NOMO-1 treated with DMSO at 0.1 percent for 48 hours (cell line): ENCODE measurements around the gene HOXA2.

ENCODE experiments used
- DNase-seq: peaks from one replicate; lab custom pipeline; 2025; ENCODE audit not compliant: unreplicated experiment; lab: John Stamatoyannopoulos, UW

Gene HOXA2

GRCh38 chr7:27080844-27081436, 21.5 kb downstream of the HOXA2 start:
- DNase-seq, result no peak

- peak; percentile 66 for DNase-seq
Measured at GRCh38 chr7:27079234-27079975, 23.1 kb downstream of the HOXA2 start.

DNA sequence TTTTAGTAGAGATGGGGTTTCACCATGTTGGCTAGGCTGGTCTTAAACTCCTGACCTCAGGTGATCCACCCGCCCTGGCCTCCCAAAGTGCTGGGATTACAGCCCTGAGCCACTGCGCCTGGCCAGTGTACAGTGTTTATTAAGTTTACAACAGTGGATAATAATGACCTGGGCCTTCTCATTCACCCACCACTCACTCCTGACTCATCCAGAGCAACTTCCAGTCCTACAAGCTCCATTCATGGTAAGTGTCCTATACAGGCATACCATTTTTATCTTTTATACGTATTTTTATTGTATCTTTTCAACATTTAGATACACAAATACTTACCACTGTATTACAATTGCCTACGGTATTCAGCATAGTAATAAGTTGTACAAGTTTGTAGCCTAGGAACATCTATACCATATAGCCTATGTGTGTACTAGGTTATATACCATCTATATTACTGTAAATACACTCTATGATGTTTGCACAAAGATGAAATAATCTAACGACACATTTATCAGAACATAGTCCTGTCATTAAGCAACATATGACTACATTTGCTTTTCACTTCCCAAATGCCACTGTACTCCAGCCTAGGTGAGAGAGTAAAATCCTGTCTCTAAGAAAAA, 23.8 kb downstream of the HOXA2 start:
- DNase-seq, result no peak

DNA sequence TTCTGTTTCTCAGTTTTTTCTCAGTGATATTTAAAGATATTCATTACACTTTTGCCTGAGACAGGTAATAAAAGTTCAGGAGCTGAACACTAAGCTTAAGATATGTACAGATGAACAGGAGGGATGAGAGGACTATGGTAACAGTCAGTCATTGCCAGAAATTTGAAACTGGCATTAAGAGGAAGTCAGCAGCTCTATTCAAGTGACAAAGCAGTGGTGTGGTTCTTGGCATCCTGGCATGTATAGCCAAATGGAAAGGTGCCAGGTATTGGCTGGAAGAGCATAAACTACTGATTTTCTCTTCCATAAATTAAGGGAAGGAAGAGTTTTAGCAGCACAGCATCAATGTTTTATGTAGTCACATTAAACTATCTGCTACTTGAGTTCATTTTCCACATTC, 29.4 kb downstream of the HOXA2 start:
- DNase-seq, result no peak

DNA sequence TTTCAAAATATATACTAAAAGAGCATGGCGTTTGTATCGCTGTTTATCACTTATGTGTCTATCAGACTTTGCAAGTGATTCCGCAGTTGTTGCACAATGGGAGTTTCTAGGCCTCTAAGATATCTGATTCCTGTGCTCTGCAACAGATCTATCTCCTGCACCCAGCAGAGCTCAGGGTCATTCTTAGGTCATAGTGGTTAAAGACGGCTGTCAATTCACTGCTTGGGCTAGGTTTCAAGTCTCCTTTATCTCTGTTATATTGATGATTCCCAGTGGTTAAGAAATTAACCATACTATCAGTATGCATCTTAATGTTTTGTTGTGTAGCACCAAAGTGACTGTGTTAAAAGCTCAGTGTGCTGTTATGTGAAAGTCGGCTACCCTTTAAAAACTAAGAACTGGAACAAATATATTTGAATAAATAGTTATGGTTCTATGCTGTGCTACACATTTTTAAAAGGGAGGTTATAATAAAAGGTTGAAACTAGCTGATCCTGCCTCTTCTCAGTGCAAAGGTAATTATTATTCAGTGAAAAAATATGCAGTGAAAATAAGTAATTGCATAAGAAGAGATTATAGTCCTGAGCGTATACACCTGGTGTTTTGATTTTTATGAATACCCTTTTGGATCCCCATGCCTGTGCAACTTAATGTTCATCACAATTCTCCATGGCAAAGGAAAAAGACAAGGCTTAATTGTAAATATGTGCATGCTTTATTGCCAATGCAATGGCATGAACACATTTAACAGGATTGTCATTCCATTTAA, 30.7 kb downstream of the HOXA2 start:
- no peak for DNase-seq

- DNase-seq, result no peak
Measured at GRCh38 chr7:27068259-27068658, 34.2 kb downstream of the HOXA2 start.

DNA sequence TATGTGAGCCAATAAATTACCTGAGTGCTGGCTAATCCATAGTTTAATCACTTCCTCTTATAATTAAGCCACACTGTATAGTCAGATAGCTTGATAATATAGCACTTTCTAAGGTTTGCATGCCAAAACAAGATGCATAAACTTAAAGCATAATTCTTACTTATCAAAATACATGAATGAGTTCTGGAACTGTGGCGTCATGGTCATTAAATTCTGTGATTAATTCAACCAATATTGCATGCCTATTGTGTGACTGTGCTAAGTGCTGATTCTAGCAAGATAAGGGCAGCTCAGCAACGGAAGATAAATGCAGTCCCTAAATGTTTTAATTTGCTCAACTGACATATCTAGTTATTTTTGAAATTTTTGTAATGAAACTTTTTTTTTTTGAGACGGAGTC, 36.3 kb downstream of the HOXA2 start:
- no peak for DNase-seq

DNA sequence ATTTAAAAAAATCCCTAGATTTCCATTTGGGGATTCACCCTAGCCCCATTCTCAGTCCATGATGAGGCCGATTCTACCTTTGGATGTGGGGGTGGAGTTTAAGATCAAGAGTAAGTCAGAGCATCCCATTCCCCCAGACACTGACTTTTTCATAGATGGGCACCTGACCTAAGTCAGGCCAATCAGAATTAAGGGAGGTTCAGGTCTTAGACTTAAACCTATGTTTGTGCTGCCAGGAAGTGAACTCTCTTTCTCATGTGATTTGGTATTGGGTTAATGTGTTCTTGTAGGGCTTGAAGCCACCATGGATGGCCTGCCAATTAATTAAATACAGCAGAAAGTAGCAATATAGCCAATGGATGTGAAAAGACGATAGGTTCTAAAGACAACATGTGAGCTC, 36.8 kb downstream of the HOXA2 start:
- DNase-seq, result no peak

GRCh38 chr7:27064661-27065060, 37.8 kb downstream of the HOXA2 start:
- no peak for DNase-seq

GRCh38 chr7:27064159-27064558, 38.3 kb downstream of the HOXA2 start:
- DNase-seq, result no peak

GRCh38 chr7:27062946-27063345, 39.5 kb downstream of the HOXA2 start:
- DNase-seq, result no peak

- DNase-seq, result no peak
Measured at GRCh38 chr7:27053153-27053552, 49.3 kb downstream of the HOXA2 start.

- DNase-seq, result no peak
Measured at GRCh38 chr7:27051451-27051850, 51.0 kb downstream of the HOXA2 start.
